ENCODE results near the gene BRAP. TPM values are rescaled to one million over a fixed set of nuclear protein-coding genes. Genes with fewer than 3 reads are reported as not detected.
"Not testable (repeated sequence)": the region's sequence is repeated elsewhere in the genome, so short reads cannot be mapped to it uniquely, and the experiment has no call there.

The BRAP gene
- total RNA-seq, 8 experiments from 2014 or later, result 14.3 to 23.4 (median 18.9) TPM

DNA sequence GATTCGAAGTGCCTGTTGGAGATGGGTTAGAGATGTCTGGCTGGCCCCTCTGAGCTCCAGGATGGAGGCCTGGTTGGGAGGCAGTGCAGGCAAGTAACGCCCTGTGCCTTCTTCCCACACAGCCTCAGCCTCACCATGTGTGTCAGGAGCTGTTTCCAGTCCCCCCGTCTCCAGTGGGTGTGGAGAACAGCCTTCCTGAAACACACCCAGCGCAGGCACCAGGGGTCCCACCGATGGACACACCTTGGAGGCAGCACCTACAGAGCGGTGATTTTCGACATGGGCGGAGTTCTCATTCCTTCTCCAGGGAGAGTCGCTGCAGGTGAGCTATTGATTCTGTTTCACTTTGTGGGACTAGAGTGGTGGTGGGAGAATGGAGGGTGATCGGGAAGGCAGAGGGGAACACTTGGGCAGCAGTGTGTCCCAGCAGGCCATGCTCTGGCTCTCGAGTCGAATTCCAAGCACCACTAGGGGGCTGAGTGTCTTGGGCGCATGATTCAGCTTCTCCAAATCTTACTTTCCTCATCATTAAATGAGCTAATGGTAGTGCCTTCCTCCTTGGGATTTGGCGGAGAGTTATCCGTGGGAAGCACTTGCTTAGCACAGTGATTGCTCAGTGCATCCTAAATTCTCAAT, 6.9 kb upstream of the BRAP start:
- in situ Hi-C loops (cut with MboI; ENCODE audit: low pct_unique_long_range_greater_than_20kb in 2 of 9, low sequenced_read_pairs in 9 of 9, unreplicated experiment in 9 of 9), result no loop called here
- peak in 1 of 8 experiments; percentile 19 for ATAC-seq (replicated peaks in 6 of 8)
- WGBS, 10 experiments, result 81 to 100% (median 93%) methylated on average over 1 to 8 of the region's 15 CpGs; no CpG with 5 or more reads in 3 of the 10 experiments
- Histone ChIP-seq H3K4me3 (no peak overlapping the region), H3K27ac (no peak overlapping the region), H3K4me1 (replicated peaks in 1 of 2) (no peaks in the 10 kb centered on the region)

- Histone ChIP-seq H3K4me1 (replicated peaks in 1 of 2) (peaks cover 0 to 8% of the 10 kb centered on the region in 2 donors), H3K27ac (no peak overlapping the region), H3K4me3 (no peak overlapping the region)
- ATAC-seq (replicated peaks in 6 of 8), result no peak
- in situ Hi-C loops (cut with MboI; ENCODE audit: low pct_unique_long_range_greater_than_20kb in 2 of 9, low sequenced_read_pairs in 9 of 9, unreplicated experiment in 9 of 9), result no loop called here
- WGBS, 10 experiments, result 94 to 100% (median 100%) methylated on average over 2 to 3 of the region's 3 CpGs; no CpG with 5 or more reads in 5 of the 10 experiments
Observed at GRCh38 chr12:111691262-111691661, 5.5 kb upstream of the BRAP start.

DNA sequence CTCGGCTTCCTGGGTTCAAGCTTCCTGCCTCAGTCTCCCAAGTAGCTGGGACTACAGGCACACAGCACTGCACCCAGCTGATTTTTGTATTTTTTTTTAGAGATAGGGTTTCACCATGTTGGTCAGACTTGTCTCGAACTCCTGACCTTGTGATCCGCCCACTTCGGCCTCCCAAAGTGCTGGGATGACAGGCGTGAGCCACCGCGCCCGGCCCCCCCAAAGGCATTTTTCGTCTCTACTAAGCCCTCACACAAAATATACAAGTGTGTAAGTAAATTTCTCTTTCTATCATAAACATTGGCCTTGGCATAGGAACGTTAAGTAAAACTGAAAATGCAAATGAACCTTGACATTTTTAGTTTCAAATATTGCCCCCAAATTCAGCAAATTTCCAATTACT, 2.2 kb upstream of the BRAP start:
- in situ Hi-C loops (cut with MboI; ENCODE audit: low pct_unique_long_range_greater_than_20kb in 2 of 9, low sequenced_read_pairs in 9 of 9, unreplicated experiment in 9 of 9), result no loop called here
- H3K27ac ChIP-seq, result no peak overlapping the region
- H3K4me3 ChIP-seq, result no peak overlapping the region
- no peak for ATAC-seq (replicated peaks in 6 of 8)
- peaks cover 5 to 16% of the 10 kb centered on the region in 2 donors for H3K4me1 ChIP-seq (replicated peaks in 1 of 2)
- WGBS, 10 experiments, result 84 to 100% (median 97%) methylated on average over 1 to 10 of the region's 10 CpGs; no CpG with 5 or more reads in 2 of the 10 experiments

- no peak overlapping the region for H3K27ac ChIP-seq
- peak overlapping the region in 1 of 5 donors; percentile 91 for H3K4me3 ChIP-seq
- H3K4me1 ChIP-seq (replicated peaks in 1 of 2), result peaks cover 5 to 16% of the 10 kb centered on the region in 2 donors
- in situ Hi-C loops (cut with MboI; ENCODE audit: low pct_unique_long_range_greater_than_20kb in 2 of 9, low sequenced_read_pairs in 9 of 9, unreplicated experiment in 9 of 9), result no loop called here
- 0 to 100% (median 67%) methylated on average over 1 to 2 of the region's 2 CpGs; no CpG with 5 or more reads in 3 of the 10 experiments for WGBS, 10 experiments
- ATAC-seq (replicated peaks in 6 of 8), result peak in 3 of 8 experiments; percentile 1 to 5 (median 1)
Observed at GRCh38 chr12:111687255-111687654, 1.5 kb upstream of the BRAP start.

GRCh38 chr12:111686574-111687105, 884 bp upstream of the BRAP start:
- H3K27ac ChIP-seq, result peak overlapping the region; percentile 87 to 94
- in situ Hi-C loops (cut with MboI; ENCODE audit: low pct_unique_long_range_greater_than_20kb in 2 of 9, low sequenced_read_pairs in 9 of 9, unreplicated experiment in 9 of 9), result no loop called here
- WGBS, 10 experiments, result 15 to 40% (median 24%) methylated on average over 2 to 8 of the region's 15 CpGs; no CpG with 5 or more reads in 3 of the 10 experiments
- peak overlapping the region; percentile 78 to 92 (median 84) for H3K4me3 ChIP-seq
- ATAC-seq (replicated peaks in 6 of 8), result peak in 3 of 8 experiments; percentile 1 to 7 (median 3)
- H3K4me1 ChIP-seq (replicated peaks in 1 of 2), result peaks cover 5 to 16% of the 10 kb centered on the region in 2 donors

GRCh38 chr12:111685322-111685810, 390 bp downstream of the BRAP start:
- in situ Hi-C loops (cut with MboI; ENCODE audit: low pct_unique_long_range_greater_than_20kb in 2 of 9, low sequenced_read_pairs in 9 of 9, unreplicated experiment in 9 of 9), result no loop called here
- H3K27ac ChIP-seq, result peak overlapping the region; percentile 64 to 94
- H3K4me3 ChIP-seq, result peak overlapping the region; percentile 78 to 92 (median 84)
- ATAC-seq (replicated peaks in 6 of 8), result peak in 4 of 8 experiments; percentile 11 to 38 (median 32)
- H3K4me1 ChIP-seq (replicated peaks in 1 of 2), result peaks cover 5 to 16% of the 10 kb centered on the region in 2 donors
- WGBS, 10 experiments, result 0 to 8% (median 0%) methylated on average over 1 to 7 of the region's 36 CpGs; no CpG with 5 or more reads in 2 of the 10 experiments

DNA sequence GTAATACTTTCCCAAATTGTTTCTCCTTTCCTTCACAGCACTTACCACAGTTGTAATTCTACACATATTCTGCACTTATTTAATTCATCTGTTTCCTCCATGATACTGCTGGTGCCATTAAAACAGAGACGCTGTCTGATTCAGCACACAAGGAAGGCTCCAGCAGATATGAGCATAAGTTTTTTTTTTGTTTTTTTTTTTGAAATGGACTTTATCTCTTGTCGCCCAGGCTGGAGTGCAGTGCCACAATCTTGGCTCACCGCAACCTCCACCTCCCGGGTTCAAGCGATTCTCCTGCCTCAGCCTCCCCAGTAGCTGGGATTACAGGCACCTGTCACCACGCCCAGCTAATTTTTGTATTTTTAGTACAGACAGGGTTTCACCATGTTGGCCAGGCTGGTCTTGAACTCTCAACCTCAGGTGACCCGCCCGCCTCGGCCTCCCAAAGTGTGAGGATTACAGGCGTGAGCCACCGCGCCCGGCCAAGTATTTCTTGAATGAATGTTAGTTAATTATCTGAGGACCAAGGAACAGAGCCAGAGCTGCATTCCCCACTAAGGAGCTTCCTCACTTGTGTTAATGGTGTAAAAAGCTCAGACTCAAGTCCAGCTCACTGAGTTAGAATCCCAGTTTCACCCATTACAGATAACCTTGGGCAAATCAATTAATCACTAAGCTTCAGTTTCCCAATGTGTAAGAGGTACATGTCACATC, 1.1 kb downstream of the BRAP start:
- H3K4me3 ChIP-seq, result peak overlapping the region; percentile 78 to 92 (median 84)
- H3K27ac ChIP-seq; ATAC-seq (replicated peaks in 6 of 8); in situ Hi-C loops (cut with MboI; ENCODE audit: low pct_unique_long_range_greater_than_20kb in 2 of 9, low sequenced_read_pairs in 9 of 9, unreplicated experiment in 9 of 9): not testable (repeated sequence)
- 79 to 100% (median 86%) methylated on average over 1 to 10 of the region's 13 CpGs; no CpG with 5 or more reads in 1 of the 10 experiments for WGBS, 10 experiments
- peaks cover 5 to 16% of the 10 kb centered on the region in 2 donors for H3K4me1 ChIP-seq (replicated peaks in 1 of 2)

GRCh38 chr12:111677186-111677585, 8.6 kb downstream of the BRAP start:
- no peak overlapping the region for H3K4me3 ChIP-seq
- ATAC-seq (replicated peaks in 6 of 8), result no peak
- in situ Hi-C loops (cut with MboI; ENCODE audit: low pct_unique_long_range_greater_than_20kb in 2 of 9, low sequenced_read_pairs in 9 of 9, unreplicated experiment in 9 of 9), result no loop called here
- no peak overlapping the region for H3K27ac ChIP-seq
- H3K4me1 ChIP-seq (replicated peaks in 1 of 2), result no peaks in the 10 kb centered on the region
- 86 to 100% (median 97%) methylated on average over 1 to 5 of the region's 5 CpGs; no CpG with 5 or more reads in 1 of the 10 experiments for WGBS, 10 experiments

DNA sequence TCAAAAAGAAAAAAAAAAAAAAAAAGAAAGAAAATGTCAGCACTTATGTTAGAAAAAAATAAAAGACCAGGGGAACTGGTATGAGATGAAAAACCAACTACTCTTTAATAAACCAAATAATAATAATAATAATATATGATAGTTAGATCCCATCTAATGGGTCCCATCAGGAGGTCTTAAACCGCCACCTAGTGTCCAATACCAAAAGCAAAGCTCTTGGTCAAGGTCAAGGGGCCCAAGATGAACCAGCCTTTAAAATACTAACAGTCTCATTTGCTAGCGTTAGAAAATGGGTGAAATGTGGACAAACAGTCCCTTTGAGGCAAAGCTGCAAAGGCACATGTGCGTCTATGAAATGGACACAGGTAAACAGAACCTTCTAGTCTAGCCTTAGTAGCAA, 12.3 kb downstream of the BRAP start:
- H3K4me3 ChIP-seq, result no peak overlapping the region
- WGBS, 10 experiments, result 54 to 100% (median 86%) methylated on average over 1 to 3 of the region's 3 CpGs
- no peaks in the 10 kb centered on the region for H3K4me1 ChIP-seq (replicated peaks in 1 of 2)
- H3K27ac ChIP-seq, result no peak overlapping the region
- ATAC-seq (replicated peaks in 6 of 8), result peak in 3 of 8 experiments; percentile 34 to 50 (median 41)
- in situ Hi-C loops (cut with MboI; ENCODE audit: low pct_unique_long_range_greater_than_20kb in 2 of 9, low sequenced_read_pairs in 9 of 9, unreplicated experiment in 9 of 9), result no loop called here

DNA sequence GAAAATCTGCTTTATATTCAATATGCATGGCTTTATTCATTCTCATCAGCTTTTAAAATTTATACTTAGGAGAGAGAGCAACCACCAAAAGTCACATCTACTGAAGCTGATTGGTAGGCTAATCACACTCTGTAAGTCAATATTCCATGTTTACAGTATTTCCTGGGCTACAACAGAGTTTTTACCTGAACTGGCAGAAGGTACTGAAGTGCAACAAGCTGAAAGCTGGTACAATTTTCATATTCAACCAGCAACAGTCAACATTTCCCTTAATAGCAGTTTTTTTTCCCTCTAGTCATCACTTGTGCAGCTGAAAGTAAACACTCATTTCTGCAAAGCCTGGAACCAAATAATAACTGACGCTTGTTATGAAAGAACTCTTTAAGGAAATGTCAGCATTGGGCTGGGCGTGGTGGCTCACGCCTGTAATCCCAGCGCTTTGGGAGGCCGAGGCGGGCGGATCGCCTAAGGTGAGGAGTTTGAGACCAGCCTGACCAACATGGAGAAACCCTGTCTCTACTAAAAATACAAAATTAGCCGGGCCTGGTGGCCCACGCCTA, 12.9 kb downstream of the BRAP start:
- no peak for ATAC-seq (replicated peaks in 6 of 8)
- in situ Hi-C loops (cut with MboI; ENCODE audit: low pct_unique_long_range_greater_than_20kb in 2 of 9, low sequenced_read_pairs in 9 of 9, unreplicated experiment in 9 of 9), result no loop called here
- Histone ChIP-seq H3K4me1 (replicated peaks in 1 of 2) (no peaks in the 10 kb centered on the region), H3K4me3 (no peak overlapping the region), H3K27ac (no peak overlapping the region)
- 93 to 100% (median 98%) methylated on average over 1 to 8 of the region's 10 CpGs; no CpG with 5 or more reads in 2 of the 10 experiments for WGBS, 10 experiments

DNA sequence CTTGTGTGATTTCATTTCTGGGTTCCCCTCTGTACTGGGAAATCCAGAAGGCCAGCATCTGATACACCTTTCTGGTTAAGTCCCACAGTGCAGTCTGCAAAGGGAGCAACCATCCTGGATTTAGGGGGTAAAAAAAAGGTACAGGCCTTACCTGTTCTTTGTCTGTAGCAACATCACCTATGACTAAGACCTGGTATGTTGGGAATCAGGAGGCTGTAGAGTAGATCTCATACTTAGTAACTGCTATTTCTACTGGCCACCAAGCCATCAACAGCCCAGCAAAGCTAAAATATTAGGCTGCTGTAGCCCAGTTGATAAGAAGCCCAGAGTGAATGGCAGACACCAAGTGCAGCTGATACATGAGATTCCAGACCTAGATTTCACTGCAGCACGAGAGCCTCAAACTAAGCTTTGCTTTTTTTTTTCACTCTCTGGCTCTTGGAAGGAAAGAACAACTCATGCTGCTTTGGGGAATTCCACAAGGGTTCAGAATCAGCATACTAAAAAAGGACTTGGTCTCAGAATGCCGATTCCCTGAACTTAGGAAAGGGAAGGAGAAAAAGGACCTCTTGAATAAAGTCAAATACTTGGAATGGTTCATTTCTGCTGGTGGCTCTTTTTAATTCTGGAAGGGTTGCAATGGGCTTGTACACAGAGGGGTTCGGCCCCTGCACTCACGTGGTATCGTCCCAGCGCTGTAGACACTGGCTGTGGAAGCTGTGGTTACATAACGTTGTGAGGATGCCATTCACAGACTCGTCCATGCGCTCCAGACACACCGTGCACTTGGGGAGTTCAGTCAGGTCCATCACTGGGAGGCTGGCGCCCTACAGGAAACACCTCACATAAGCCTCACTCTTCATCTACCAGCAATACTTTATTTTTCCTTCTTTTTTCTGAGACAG, 20.5 kb downstream of the BRAP start:
- H3K27ac ChIP-seq, result no peak overlapping the region
- in situ Hi-C loops (cut with MboI; ENCODE audit: low pct_unique_long_range_greater_than_20kb in 2 of 9, low sequenced_read_pairs in 9 of 9, unreplicated experiment in 9 of 9), result no loop called here
- 0 to 100% (median 90%) methylated on average over 1 to 10 of the region's 11 CpGs; no CpG with 5 or more reads in 2 of the 10 experiments for whole genome bisulfite sequencing, 10 experiments
- no peak for ATAC-seq (replicated peaks in 6 of 8)
- no peak overlapping the region for H3K4me3 ChIP-seq
- no peaks in the 10 kb centered on the region for H3K4me1 ChIP-seq (replicated peaks in 1 of 2)

DNA sequence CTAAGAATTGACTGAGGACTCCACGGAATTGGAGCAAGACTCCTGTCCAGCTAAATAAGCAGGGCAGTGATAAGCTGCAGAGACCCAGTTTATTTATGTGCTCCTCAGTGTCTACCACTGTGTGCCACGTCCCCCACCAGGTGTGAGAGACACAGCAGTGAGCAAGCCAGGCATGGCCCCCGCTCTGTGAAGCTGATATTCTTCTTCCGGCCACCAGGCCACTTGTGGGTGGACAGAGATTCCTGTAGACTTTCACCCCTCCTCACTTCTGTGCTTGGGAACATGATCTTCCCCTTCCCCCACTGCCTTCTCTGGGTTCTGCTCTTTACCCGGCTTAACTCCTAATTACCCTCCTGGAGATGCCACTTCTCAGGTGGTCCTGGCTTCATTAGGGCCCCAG, 21.3 kb downstream of the BRAP start:
- no peak for ATAC-seq (replicated peaks in 6 of 8)
- no peaks in the 10 kb centered on the region for H3K4me1 ChIP-seq (replicated peaks in 1 of 2)
- in situ Hi-C loops (cut with MboI; ENCODE audit: low pct_unique_long_range_greater_than_20kb in 2 of 9, low sequenced_read_pairs in 9 of 9, unreplicated experiment in 9 of 9), result no loop called here
- H3K4me3 ChIP-seq, result no peak overlapping the region
- WGBS, 10 experiments, result 0 to 100% (median 92%) methylated on average over 1 to 5 of the region's 5 CpGs; no CpG with 5 or more reads in 3 of the 10 experiments
- no peak overlapping the region for H3K27ac ChIP-seq
